Activated gamma-delta T cell treated with Interleukin-2 at 50 U/mL for 16 hours (primary cell): ENCODE data around the gene JPH3.

Experiments used
- DNase-seq: peaks from one replicate; pipeline ENCODE4 v3.0.0-alpha.2; 2020

JPH3 gene

GRCh38 chr16:87684711-87685404 lies 82.5 kb downstream of the JPH3 start:
- no peak for DNase-seq

DNA sequence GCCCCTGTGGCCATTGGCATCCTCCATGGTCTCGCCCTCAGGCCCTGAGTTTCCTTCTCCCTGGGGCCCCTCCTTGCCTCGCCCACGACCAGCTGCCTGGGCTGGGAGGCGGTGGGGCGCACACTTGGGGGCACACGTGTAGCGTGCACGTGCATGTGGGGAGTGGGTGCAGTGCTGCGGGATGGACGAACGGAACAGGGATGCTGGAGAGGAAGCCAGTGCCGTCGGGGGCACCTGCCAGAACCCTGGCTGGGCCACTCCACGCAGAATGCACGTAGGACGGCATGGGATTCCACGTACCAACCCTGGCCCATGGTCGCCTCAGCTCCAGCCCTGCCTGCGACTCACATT lies 83.1 kb downstream of the JPH3 start:
- DNase-seq: no peak

- DNase-seq: no peak
These were observed 83.5 kb downstream of the JPH3 start for GRCh38 chr16:87685766-87686165.

DNA sequence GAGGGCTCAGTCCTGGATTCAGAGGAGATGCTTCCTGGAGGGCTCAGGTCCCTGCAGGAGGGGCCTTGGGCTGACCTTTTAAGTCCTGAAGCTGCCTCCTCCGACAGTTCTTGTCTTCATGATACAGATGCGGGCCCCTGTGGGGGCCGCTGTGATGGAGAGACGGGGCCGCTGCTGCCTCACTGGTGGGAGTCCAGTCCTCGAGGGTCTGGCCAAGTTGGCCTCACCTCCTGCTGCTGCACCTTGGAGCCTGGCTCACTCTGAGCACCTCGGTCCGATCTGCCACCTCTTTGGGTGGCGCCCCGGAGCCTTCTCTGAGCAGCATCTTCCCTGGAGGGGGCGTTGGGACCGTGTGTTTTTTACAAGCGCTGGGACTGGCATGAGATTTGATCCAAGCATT lies 84.4 kb downstream of the JPH3 start:
- DNase-seq: no peak

DNA sequence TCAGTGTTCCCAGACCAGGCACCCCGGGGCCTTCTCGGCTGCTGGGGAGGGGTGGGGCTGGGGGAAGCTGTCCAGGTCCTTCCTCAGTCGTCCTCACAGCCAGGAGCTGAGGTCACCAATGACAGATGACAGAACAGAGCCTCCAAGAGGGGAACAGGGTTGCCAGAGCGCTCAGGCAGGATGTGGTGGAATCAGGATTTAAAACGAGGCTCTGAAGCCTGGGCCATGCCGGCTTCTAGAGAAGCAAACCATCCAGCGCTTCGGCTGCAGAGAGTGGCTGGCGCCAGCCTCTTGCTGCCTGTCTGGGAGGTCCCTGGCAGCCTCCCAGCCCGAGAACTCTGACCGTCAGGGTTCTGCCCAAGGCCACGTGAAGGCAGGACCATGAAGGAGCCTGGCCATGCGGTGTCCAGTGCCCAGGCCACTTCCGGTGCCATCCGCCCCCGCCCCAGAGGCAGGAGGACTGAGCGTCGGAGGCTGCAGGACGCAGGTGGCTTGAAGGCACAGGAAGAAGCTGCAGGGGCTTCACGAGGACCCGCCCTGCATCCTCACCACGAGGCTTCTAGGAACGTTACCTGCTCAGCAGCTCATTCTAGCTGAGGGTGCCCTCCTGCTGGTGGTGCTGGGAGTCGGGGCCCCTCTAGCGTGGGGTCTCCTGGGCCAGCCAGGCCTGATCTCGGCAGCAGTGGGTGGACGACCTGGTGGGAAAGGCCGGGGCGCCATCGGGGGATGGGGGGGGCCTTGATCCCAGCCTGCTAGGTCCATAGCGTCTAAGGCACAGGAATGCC lies 85.0 kb downstream of the JPH3 start:
- DNase-seq: no peak

- DNase-seq: no peak
These were observed 85.8 kb downstream of the JPH3 start for GRCh38 chr16:87687998-87688529.

GRCh38 chr16:87688876-87689815 lies 86.8 kb downstream of the JPH3 start:
- DNase-seq: no peak

- DNase-seq: no peak
These were observed 87.7 kb downstream of the JPH3 start for GRCh38 chr16:87689956-87690465.

GRCh38 chr16:87690911-87691685 lies 88.8 kb downstream of the JPH3 start:
- no peak for DNase-seq

- DNase-seq: no peak
These were observed 89.4 kb downstream of the JPH3 start for GRCh38 chr16:87691686-87692079.

GRCh38 chr16:87692176-87692575 lies 89.9 kb downstream of the JPH3 start:
- DNase-seq: no peak

DNA sequence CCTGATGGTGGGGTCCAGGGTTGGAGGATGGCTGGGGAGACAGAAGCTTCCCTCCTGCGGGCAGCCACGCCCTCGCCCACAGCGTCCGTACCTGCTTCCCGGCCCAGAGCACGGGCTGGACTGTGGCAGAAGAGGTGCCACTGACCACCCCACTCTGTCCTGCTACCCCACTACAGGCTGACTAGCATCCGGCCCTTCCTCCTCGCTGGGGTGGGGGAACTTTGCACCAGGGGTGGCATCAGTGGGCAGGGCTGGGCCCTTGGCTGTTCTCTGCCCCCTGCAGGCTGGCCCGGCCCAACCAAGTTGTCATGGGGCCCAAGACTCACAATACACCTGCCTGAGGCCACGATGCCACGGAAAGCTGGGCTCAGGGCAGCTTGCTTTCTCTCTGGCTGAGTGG lies 90.4 kb downstream of the JPH3 start:
- DNase-seq: no peak

DNA sequence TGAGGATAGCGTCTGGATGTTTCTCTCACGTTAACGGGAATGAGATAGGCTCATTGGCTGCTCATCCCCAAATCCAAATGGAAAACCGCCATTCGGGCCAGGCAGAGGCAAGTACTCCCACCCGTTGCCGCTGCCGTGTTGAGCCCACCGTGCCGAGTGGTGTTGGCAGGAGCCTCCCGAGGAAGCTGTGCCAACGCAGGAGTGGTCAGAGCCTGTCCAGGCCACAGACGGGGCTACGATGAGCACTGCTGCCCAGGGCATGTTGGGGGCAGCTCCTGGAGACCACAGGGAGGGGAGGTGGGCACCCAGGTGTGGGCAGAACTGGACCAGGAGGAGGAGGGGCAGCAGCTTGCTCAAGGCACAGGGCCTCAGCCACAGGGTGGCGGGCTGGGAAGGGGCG lies 91.5 kb downstream of the JPH3 start:
- DNase-seq: no peak

- no peak for DNase-seq
These were observed 92.3 kb downstream of the JPH3 start for GRCh38 chr16:87694441-87695125.

- no peak for DNase-seq
These were observed 93.2 kb downstream of the JPH3 start for GRCh38 chr16:87695534-87695933.

DNA sequence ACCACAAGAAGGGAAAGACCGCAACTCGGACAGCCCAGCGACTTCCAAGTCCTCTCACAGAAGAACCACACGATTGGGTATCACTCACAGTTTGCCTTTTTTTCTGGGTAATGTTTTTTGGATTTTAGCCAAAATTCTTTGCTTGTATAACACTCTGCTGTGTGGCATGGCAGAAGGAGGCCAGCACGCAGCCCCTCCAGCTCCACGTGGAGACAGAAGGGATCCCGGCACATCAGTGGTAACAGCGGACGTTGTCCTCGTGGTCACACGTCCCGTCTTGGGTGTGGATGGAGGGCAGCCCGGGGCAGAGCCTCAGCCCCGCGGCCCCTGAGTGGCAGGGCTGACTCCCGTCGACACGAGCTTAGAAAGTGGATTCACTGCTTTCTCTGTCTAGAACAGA lies 94.4 kb downstream of the JPH3 start:
- no peak for DNase-seq

DNA sequence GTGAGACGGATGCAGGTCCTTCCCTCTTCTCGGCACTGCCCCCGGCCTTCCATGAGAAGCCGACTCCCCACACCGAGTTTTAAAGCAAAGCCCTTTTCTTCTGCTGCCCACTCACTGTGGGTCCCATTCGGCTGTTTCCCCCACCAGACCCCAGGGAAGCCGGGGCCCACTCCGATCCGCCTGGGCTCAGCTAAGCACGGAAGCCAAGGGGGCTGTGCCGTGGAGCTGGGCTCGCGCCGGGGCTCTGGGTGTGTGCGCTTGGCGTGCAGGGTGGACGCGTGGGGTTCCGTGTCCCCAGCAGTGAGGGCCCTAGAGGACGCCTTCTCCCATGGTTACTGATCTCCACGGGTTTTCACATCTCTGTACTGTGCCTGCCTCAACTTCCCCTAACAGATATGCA lies 94.9 kb downstream of the JPH3 start:
- no peak for DNase-seq

GRCh38 chr16:87697792-87698191 lies 95.5 kb downstream of the JPH3 start:
- DNase-seq: no peak

DNA sequence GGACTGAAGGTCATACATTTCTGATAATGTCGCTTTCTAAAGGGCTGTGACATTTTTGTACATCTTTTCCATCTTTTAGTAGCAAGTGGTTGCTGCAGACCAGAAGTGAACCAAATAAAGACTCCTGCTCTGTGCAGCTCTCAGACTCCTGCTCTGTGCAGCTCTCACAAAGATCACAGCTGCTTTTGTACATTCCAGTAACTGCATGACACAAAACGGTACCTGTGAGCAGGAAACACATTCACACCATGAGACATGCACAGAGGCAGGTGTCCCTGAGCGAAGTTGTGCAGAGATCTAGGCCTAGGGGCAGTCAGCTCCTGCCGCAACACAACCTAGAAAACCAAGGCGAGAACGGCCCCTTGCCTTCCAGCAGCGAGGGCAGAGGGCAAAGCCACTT lies 95.9 kb downstream of the JPH3 start:
- DNase-seq: no peak

DNA sequence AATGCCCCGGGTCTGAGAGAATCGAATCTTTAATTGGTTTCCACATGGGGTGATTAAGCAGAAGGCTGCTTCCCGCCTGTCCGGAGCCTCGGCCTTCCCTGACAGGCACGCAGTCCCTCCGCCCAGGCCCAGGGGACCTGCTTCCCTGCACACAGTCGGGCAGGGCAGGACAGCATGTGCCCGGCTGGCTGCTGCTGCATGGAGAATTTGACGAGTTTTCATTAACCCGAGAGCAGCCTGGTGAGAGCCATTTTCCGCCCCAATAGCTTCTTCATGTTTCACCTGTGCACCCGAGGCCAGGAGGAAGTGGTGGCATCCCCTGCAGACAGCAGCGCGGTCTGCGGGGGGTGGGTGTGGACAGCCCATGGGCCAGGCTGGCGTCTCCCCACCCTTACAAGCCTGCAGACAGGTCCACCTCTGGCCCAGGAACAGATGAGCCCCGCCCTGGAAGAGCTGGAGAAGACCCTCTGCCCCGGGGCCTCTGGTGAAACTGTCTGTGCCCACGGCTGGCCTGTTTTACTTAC lies 96.4 kb downstream of the JPH3 start:
- DNase-seq: no peak

GRCh38 chr16:87700406-87701077 lies 98.2 kb downstream of the JPH3 start:
- no peak for DNase-seq
